ENCODE measurements around the gene PROSER2.

- TF ChIP-seq GATA3 (IDR thresholded peaks at IDR 0.05; ENCODE audit: low read depth, low read length) (no peak), GATA2 (IDR thresholded peaks at IDR 0.05; ENCODE audit: low read depth, low read length) (no peak)
Measured at GRCh38 chr10:11783558-11783865, 39.6 kb upstream of the PROSER2 start.
